Progenitor cell of endocrine pancreas (in vitro differentiated cells): ENCODE data around the gene TPD52L1. TPM values are rescaled to one million over a fixed set of nuclear protein-coding genes. Genes with fewer than 3 reads are reported as not detected.

ENCODE experiments used
- DNase-seq: peaks from one replicate; pipeline ENCODE4 v3.0.0; 2021; ENCODE audit warnings: low spot score; ENCODE audit not compliant: unreplicated experiment
- H3K27ac Mint-ChIP-seq: 2 replicates; pipeline ENCODE4 v1.8.0; 2021; ENCODE audit warnings: mild to moderate bottlenecking, moderate library complexity, mixed read lengths
- H3K27me3 Mint-ChIP-seq: 2 replicates; pipeline ENCODE4 v1.8.0; 2021; ENCODE audit warnings: mixed read lengths
- H3K36me3 Mint-ChIP-seq: 2 replicates; pipeline ENCODE4 v1.8.0; 2022; ENCODE audit warnings: mixed read lengths; ENCODE audit not compliant: insufficient read depth
- H3K4me1 Mint-ChIP-seq: 2 replicates; pipeline ENCODE4 v1.8.0; 2021; ENCODE audit warnings: low read depth, mixed read lengths
- H3K4me3 Mint-ChIP-seq: 2 replicates; pipeline ENCODE4 v1.8.0; 2021; ENCODE audit warnings: low read depth, mild to moderate bottlenecking, moderate library complexity, mixed read lengths
- H3K9me3 Mint-ChIP-seq: 2 replicates; pipeline ENCODE4 v1.8.0; 2021; ENCODE audit warnings: low read depth, mixed read lengths
- total RNA-seq: library from RNA; stranded (reverse); gene quantifications from 2 replicates; pipeline ENCODE4 v1.2.1, GENCODE V29; 2021
- TF ChIP-seq, protein P1 (sequence below): fragments of 200-600 bp; sonication (generic); IDR thresholded peaks from one replicate; pipeline ENCODE4 v1.5.0; 2021; ENCODE audit warnings: antibody characterized with exemption, mild to moderate bottlenecking; ENCODE audit not compliant: unreplicated experiment

The TPD52L1 gene
- total RNA-seq, 1 donor from 2014 or later = 33.8 TPM

- H3K36me3 Mint-ChIP-seq = no peaks in the 10 kb centered on the region
- DNase-seq = no peak
- H3K9me3 Mint-ChIP-seq = no peaks in the 10 kb centered on the region
- no peaks in the 10 kb centered on the region for H3K27me3 Mint-ChIP-seq
- H3K4me1 Mint-ChIP-seq = no peaks in the 10 kb centered on the region
- TF ChIP-seq, protein P1, sequence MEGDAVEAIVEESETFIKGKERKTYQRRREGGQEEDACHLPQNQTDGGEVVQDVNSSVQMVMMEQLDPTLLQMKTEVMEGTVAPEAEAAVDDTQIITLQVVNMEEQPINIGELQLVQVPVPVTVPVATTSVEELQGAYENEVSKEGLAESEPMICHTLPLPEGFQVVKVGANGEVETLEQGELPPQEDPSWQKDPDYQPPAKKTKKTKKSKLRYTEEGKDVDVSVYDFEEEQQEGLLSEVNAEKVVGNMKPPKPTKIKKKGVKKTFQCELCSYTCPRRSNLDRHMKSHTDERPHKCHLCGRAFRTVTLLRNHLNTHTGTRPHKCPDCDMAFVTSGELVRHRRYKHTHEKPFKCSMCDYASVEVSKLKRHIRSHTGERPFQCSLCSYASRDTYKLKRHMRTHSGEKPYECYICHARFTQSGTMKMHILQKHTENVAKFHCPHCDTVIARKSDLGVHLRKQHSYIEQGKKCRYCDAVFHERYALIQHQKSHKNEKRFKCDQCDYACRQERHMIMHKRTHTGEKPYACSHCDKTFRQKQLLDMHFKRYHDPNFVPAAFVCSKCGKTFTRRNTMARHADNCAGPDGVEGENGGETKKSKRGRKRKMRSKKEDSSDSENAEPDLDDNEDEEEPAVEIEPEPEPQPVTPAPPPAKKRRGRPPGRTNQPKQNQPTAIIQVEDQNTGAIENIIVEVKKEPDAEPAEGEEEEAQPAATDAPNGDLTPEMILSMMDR = no peak
- H3K27ac Mint-ChIP-seq = no peak overlapping the region
- H3K4me3 Mint-ChIP-seq = no peak overlapping the region
These were observed 19.9 kb downstream of the TPD52L1 start for GRCh38 chr6:125173341-125174095.

GRCh38 chr6:125174626-125175025, 21.1 kb downstream of the TPD52L1 start:
- no peaks in the 10 kb centered on the region for H3K9me3 Mint-ChIP-seq
- TF ChIP-seq, protein P1 = no peak
- no peaks in the 10 kb centered on the region for H3K4me1 Mint-ChIP-seq
- no peak overlapping the region for H3K4me3 Mint-ChIP-seq
- DNase-seq = no peak
- H3K36me3 Mint-ChIP-seq = no peaks in the 10 kb centered on the region
- no peaks in the 10 kb centered on the region for H3K27me3 Mint-ChIP-seq
- H3K27ac Mint-ChIP-seq = no peak overlapping the region

- Mint-ChIP-seq H3K9me3 (no peaks in the 10 kb centered on the region), H3K36me3 (no peaks in the 10 kb centered on the region), H3K27ac (no peak overlapping the region), H3K4me3 (no peak overlapping the region), H3K4me1 (no peaks in the 10 kb centered on the region), H3K27me3 (no peaks in the 10 kb centered on the region)
- no peak for DNase-seq
- TF ChIP-seq, protein P1 = no peak
These were observed 22.0 kb downstream of the TPD52L1 start for GRCh38 chr6:125175466-125176048.

- TF ChIP-seq, protein P1 = no peak
- H3K27me3 Mint-ChIP-seq = no peaks in the 10 kb centered on the region
- H3K4me1 Mint-ChIP-seq = peaks cover 5% of the 10 kb centered on the region
- no peaks in the 10 kb centered on the region for H3K9me3 Mint-ChIP-seq
- H3K4me3 Mint-ChIP-seq = no peak overlapping the region
- DNase-seq = no peak
- H3K27ac Mint-ChIP-seq = no peak overlapping the region
- H3K36me3 Mint-ChIP-seq = no peaks in the 10 kb centered on the region
These were observed 28.9 kb downstream of the TPD52L1 start for GRCh38 chr6:125182237-125183008.

GRCh38 chr6:125183391-125183790, 29.8 kb downstream of the TPD52L1 start:
- Mint-ChIP-seq H3K4me3 (no peak overlapping the region), H3K9me3 (no peaks in the 10 kb centered on the region), H3K27me3 (no peaks in the 10 kb centered on the region), H3K36me3 (no peaks in the 10 kb centered on the region), H3K27ac (no peak overlapping the region), H3K4me1 (peaks cover 5% of the 10 kb centered on the region)
- TF ChIP-seq, protein P1 = no peak
- DNase-seq = no peak
